HG02970 (cell line): ENCODE results near the gene SNX14.

ENCODE experiments used
- ATAC-seq: cut with Tn5 transposase; IDR thresholded peaks from one replicate; pipeline ENCODE4 v1.9.1; 2021; ENCODE audit warnings: mild to moderate bottlenecking, moderate library complexity, moderate number of reproducible peaks; ENCODE audit not compliant: unreplicated experiment, low FRiP score

The SNX14 gene

GRCh38 chr6:85465762-85466161, 127.9 kb downstream of the SNX14 start:
- no peak for ATAC-seq

- no peak for ATAC-seq
Measured at GRCh38 chr6:85464722-85465150, 128.9 kb downstream of the SNX14 start.

- ATAC-seq: no peak
Measured at GRCh38 chr6:85464260-85464644, 129.4 kb downstream of the SNX14 start.

- ATAC-seq: no peak
Measured at GRCh38 chr6:85463621-85464259, 129.9 kb downstream of the SNX14 start.

- ATAC-seq: no peak
Measured at GRCh38 chr6:85462673-85463072, 131.0 kb downstream of the SNX14 start.

- ATAC-seq: no peak
Measured at GRCh38 chr6:85461798-85462170, 131.9 kb downstream of the SNX14 start.

GRCh38 chr6:85460921-85461797, 132.5 kb downstream of the SNX14 start:
- ATAC-seq: peak; percentile 56

- no peak for ATAC-seq
Measured at GRCh38 chr6:85460154-85460920, 133.3 kb downstream of the SNX14 start.

GRCh38 chr6:85459224-85459901, 134.3 kb downstream of the SNX14 start:
- ATAC-seq: no peak

GRCh38 chr6:85458782-85459181, 134.9 kb downstream of the SNX14 start:
- ATAC-seq: no peak

GRCh38 chr6:85458184-85458583, 135.5 kb downstream of the SNX14 start:
- ATAC-seq: no peak

- no peak for ATAC-seq
Measured at GRCh38 chr6:85456782-85457181, 136.9 kb downstream of the SNX14 start.
